PC-3 (cell line): ENCODE results near the gene SAAL1.

Source experiments
- EZH2phosphoT487 ChIP-seq: fragments of 300-600 bp; sonication (generic); IDR thresholded peaks from 2 replicates; pipeline ENCODE4 v1.6.1; 2018; ENCODE audit warnings: mild to moderate bottlenecking, antibody characterized with exemption, low read length, borderline replicate concordance
- TF ChIP-seq, protein P1 (sequence below): fragments of 300-600 bp; sonication (generic); conservative IDR thresholded peaks from 2 replicates; pipeline ENCODE4 v1.5.1; 2017; ENCODE audit warnings: antibody characterized with exemption, low read depth, mild to moderate bottlenecking, low read length

DNA sequence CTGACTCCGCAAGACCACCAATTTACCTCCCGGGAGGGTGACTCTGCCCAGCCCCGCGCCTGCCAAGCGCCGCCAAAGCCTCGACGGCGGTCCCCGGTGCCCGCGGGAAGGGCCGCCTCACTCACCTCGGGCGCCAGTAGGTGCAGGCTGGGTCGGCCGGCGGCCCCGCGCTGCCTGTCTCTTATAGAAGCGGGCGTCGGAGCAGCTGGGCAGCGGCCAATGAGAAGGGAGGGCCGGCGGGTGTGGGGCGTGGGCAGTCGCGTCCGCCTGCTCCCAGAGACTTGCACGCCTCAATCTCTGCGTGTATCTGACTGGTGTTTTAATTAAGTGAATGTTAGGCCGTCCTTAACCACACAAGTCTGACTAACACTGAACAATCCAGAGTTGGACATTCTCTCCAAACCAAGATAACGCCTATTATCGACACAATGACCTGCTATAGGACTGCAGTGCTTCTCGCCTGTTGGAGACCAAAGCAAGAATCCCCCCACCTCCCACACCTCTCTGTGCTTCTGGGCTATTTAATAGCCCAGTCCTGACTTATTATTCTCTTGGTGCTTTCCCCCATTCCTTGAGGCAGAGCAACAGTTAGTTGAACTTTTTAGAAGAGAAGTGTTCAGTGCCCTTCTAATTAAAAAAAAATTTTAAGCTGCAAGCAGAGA, 59.6 kb downstream of the SAAL1 start, which contains the start of gene TPH1:
- TF ChIP-seq, protein P1, sequence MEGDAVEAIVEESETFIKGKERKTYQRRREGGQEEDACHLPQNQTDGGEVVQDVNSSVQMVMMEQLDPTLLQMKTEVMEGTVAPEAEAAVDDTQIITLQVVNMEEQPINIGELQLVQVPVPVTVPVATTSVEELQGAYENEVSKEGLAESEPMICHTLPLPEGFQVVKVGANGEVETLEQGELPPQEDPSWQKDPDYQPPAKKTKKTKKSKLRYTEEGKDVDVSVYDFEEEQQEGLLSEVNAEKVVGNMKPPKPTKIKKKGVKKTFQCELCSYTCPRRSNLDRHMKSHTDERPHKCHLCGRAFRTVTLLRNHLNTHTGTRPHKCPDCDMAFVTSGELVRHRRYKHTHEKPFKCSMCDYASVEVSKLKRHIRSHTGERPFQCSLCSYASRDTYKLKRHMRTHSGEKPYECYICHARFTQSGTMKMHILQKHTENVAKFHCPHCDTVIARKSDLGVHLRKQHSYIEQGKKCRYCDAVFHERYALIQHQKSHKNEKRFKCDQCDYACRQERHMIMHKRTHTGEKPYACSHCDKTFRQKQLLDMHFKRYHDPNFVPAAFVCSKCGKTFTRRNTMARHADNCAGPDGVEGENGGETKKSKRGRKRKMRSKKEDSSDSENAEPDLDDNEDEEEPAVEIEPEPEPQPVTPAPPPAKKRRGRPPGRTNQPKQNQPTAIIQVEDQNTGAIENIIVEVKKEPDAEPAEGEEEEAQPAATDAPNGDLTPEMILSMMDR, result no peak
- no peak for TF ChIP-seq EZH2phosphoT487
